ENCODE data around the gene SMAD3. TPM values are rescaled to one million over a fixed set of nuclear protein-coding genes. Genes with fewer than 3 reads are reported as not detected.

SMAD3 gene
- total and polyA plus RNA-seq, 2 experiments from 2014 or later = 30.8 to 34.0 TPM

DNA sequence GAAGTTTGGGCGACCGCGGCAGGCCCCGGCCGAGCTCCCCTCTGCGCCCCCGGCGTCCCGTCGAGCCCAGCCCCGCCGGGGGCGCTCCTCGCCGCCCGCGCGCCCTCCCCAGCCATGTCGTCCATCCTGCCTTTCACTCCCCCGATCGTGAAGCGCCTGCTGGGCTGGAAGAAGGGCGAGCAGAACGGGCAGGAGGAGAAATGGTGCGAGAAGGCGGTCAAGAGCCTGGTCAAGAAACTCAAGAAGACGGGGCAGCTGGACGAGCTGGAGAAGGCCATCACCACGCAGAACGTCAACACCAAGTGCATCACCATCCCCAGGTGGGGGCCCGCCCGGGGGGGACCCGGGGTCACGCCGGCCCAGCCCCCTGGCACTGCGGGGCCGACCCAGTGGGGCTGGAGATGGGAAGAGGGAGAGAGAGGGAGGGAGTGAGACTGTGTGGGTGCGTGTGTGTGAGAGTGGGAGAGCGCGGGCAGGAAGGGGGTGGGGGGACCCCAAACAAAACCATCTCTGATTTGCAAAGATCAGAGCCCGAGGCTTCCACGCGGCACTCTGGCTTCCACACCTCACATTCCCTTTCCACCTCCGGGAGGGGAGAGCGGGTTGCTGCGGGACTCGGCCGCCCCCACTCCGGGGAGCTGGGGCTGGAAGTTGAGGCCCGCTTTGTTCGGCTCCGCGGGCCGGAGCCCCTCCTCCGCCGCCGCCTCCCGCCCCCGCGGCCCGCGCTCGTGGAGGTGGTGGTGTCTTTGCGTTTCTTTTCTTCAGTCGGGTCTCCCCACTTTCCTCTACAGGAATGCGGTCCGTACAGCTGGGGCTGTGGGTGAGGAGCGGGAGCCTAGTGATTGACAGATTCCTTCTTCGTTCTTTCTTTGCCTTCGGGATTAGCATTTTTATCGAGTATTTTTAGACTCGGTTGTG lies 898 bp downstream of the SMAD3 start:
- H3K9me3 ChIP-seq (ENCODE audit: low read depth) = no peaks in the 10 kb centered on the region
- 1 to 2% methylated on average over 51 to 72 of the region's 72 CpGs for WGBS, 2 experiments (ENCODE audit: low coverage in 1 of 2, low lambda C conversion rate in 2 of 2, missing lambda C conversion rate in 2 of 2)
- no peaks in the 10 kb centered on the region for H3K9me2 ChIP-seq (ENCODE audit: insufficient read depth)
- peaks cover 29% of the 10 kb centered on the region for H3K4me1 ChIP-seq (ENCODE audit: insufficient read depth)
- no peaks in the 10 kb centered on the region for H3K27me3 ChIP-seq (replicated peaks; ENCODE audit: insufficient read depth)
- H3K4me3 ChIP-seq = peak overlapping the region; percentile 95
- H4K20me1 ChIP-seq (ENCODE audit: insufficient read depth) = 0 out of 2 replicates have a peak, but pooled peaks cover 7% of the 10 kb centered on the region
- peak; percentile 63 for DNase-seq
- no peak overlapping the region for H2AFZ ChIP-seq
- H3K79me2 ChIP-seq (ENCODE audit: insufficient read depth) = peaks cover 49% of the 10 kb centered on the region
- in situ Hi-C loops (cut with MboI) = no loop called here
- H3K27ac ChIP-seq = peak overlapping the region; percentile 83
- peaks cover 31% of the 10 kb centered on the region for H3F3A ChIP-seq (ENCODE audit: insufficient read depth)
- TF ChIP-seq EZH2phosphoT487 (IDR thresholded peaks at IDR 0.05; ENCODE audit: insufficient read depth, low read depth) (no peak), EZH2 (IDR thresholded peaks at IDR 0.05; ENCODE audit: insufficient read depth, poor library complexity, severe bottlenecking) (no peak)
- peaks cover 7% of the 10 kb centered on the region; the same call in 1 of the 2 replicates for H3K36me3 ChIP-seq (ENCODE audit: low read depth)
- peak overlapping the region; percentile 98 for H3K9ac ChIP-seq
- H3K4me2 ChIP-seq (ENCODE audit: unreplicated experiment) = peak overlapping the region; percentile 93

DNA sequence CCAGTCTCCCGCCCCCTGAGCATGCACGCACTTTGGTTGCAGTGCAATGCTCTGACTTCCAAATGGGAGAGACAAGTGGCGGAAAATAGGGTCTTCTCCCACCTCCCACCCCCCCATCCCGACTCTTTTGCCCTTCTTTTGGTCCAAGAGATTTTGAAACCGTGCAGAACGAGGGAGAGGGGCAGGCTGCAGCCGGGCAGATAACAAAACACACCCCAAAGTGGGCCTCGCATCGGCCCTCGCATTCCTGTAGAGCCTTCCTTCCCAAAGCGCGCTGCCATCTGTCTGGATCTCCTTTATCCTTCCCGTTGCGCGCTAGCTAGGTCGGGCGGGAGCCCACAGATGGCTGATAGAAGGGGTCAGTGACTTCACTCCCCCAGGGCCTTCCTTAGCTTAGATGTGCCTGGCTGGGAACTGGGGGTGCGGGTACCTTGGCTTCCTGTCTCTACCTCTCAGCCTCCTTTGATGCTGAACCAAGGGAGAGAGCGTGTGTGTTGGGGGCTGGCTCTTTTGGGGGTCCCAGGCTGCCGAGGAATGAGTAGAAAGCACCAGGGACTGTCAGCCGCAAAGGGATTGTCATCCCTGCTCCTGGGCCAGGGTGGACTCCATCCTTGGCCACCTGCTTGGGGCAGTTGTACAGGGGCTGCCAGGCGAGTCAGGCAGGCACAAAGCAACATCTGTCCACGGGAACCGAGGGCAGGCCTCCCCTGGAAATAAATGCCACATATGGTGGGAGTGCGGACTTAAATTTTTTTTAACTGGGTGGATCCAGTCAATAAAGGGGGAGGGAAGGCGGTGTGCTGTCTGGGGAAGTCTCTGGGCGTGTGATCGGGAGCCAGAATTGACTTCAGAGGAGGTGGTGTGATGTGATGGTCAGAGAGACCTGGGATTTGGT lies 1.8 kb downstream of the SMAD3 start:
- TF ChIP-seq EZH2phosphoT487 (IDR thresholded peaks at IDR 0.05; ENCODE audit: insufficient read depth, low read depth) (no peak), EZH2 (IDR thresholded peaks at IDR 0.05; ENCODE audit: insufficient read depth, poor library complexity, severe bottlenecking) (no peak)
- Histone ChIP-seq H3K27me3 (replicated peaks; ENCODE audit: insufficient read depth) (no peaks in the 10 kb centered on the region), H3K4me2 (ENCODE audit: unreplicated experiment) (peak overlapping the region; percentile 93), H3F3A (ENCODE audit: insufficient read depth) (peaks cover 31% of the 10 kb centered on the region), H3K9me2 (ENCODE audit: insufficient read depth) (no peaks in the 10 kb centered on the region), H3K36me3 (ENCODE audit: low read depth) (peaks cover 9% of the 10 kb centered on the region; the same call in 1 of the 2 replicates), H3K9me3 (ENCODE audit: low read depth) (no peaks in the 10 kb centered on the region), H2AFZ (no peak overlapping the region), H3K79me2 (ENCODE audit: insufficient read depth) (peaks cover 58% of the 10 kb centered on the region), H3K27ac (peak overlapping the region; percentile 83), H4K20me1 (ENCODE audit: insufficient read depth) (0 out of 2 replicates have a peak, but pooled peaks cover 7% of the 10 kb centered on the region), H3K4me3 (peak overlapping the region; percentile 95), H3K9ac (peak overlapping the region; percentile 98), H3K4me1 (ENCODE audit: insufficient read depth) (peaks cover 29% of the 10 kb centered on the region)
- 1 to 3% methylated on average over 26 to 27 of the region's 28 CpGs for WGBS, 2 experiments (ENCODE audit: low coverage in 1 of 2, low lambda C conversion rate in 2 of 2, missing lambda C conversion rate in 2 of 2)
- DNase-seq = peak; percentile 64
- in situ Hi-C loops (cut with MboI) = no loop called here

DNA sequence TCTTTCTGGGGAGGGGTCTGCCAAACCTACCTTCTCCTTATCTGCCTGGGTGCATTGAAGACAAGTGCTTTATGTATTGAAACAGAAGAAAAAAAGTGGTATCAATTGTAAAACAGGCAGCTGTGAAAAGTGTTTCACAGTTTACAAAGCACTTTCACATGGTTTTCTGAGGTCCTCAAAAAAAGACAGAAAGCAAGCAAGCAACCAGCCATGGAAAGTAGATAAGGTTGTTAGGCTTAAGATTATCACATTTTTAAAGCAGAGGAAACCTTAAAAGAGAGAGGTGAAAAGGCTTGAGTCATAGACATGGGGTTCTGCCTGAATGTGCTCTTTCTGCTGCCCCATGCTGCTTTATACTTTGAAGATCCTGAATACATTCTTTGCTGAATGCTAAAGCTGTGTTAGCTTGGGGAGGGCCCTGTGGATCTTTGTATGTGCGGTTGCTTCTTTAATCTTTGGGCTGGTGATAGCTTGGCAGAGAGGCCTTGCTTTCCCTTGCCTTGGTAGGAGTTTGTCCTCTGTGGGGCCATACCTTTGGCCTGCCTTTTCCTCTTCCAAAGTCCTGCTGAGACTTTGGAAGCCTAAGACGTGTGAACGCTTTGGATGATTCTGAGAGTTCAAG lies 2.6 kb downstream of the SMAD3 start:
- Histone ChIP-seq H3K27ac (peak overlapping the region; percentile 83), H4K20me1 (ENCODE audit: insufficient read depth) (0 out of 2 replicates have a peak, but pooled peaks cover 7% of the 10 kb centered on the region), H3K9me2 (ENCODE audit: insufficient read depth) (no peaks in the 10 kb centered on the region), H3K36me3 (ENCODE audit: low read depth) (peaks cover 9% of the 10 kb centered on the region; the same call in 1 of the 2 replicates), H3K4me1 (ENCODE audit: insufficient read depth) (peaks cover 29% of the 10 kb centered on the region), H3K79me2 (ENCODE audit: insufficient read depth) (peaks cover 66% of the 10 kb centered on the region), H3K9ac (peak overlapping the region; percentile 98), H3K4me3 (peak overlapping the region; percentile 95), H3K9me3 (ENCODE audit: low read depth) (no peaks in the 10 kb centered on the region), H3K27me3 (replicated peaks; ENCODE audit: insufficient read depth) (no peaks in the 10 kb centered on the region), H3F3A (ENCODE audit: insufficient read depth) (peaks cover 33% of the 10 kb centered on the region), H3K4me2 (ENCODE audit: unreplicated experiment) (peak overlapping the region; percentile 93), H2AFZ (no peak overlapping the region)
- TF ChIP-seq EZH2 (IDR thresholded peaks at IDR 0.05; ENCODE audit: insufficient read depth, poor library complexity, severe bottlenecking) = no peak
- no peak for TF ChIP-seq EZH2phosphoT487 (IDR thresholded peaks at IDR 0.05; ENCODE audit: insufficient read depth, low read depth)
- WGBS, 2 experiments (ENCODE audit: low coverage in 1 of 2, low lambda C conversion rate in 2 of 2, missing lambda C conversion rate in 2 of 2) = 39 to 40% methylated on average over 3 of the region's 3 CpGs
- in situ Hi-C loops (cut with MboI) = no loop called here
- DNase-seq = peak; percentile 56
